ENCODE data around the gene KIF26B.

DNA sequence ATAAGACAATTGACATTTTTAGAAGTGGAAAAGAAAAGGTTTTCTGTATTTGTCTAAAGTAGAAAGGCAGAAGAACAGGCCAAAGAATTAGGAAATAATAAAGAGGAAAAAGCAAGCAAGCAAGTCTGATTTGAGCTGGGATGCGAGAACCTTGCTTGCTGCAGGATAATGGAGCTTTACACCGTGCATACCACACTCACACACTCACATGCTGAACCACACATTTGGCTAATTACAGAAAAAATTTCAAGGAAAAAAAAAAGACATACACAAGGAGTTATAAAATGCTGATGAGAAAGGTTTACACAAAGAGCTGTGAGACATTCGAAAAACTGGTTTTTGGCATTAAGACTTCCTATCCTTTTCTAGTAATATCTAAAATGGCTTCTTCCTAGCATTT, 593.9 kb downstream of the KIF26B start:
- TF ChIP-seq, protein P1, sequence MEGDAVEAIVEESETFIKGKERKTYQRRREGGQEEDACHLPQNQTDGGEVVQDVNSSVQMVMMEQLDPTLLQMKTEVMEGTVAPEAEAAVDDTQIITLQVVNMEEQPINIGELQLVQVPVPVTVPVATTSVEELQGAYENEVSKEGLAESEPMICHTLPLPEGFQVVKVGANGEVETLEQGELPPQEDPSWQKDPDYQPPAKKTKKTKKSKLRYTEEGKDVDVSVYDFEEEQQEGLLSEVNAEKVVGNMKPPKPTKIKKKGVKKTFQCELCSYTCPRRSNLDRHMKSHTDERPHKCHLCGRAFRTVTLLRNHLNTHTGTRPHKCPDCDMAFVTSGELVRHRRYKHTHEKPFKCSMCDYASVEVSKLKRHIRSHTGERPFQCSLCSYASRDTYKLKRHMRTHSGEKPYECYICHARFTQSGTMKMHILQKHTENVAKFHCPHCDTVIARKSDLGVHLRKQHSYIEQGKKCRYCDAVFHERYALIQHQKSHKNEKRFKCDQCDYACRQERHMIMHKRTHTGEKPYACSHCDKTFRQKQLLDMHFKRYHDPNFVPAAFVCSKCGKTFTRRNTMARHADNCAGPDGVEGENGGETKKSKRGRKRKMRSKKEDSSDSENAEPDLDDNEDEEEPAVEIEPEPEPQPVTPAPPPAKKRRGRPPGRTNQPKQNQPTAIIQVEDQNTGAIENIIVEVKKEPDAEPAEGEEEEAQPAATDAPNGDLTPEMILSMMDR (conservative IDR thresholded peaks at IDR 0.05; ENCODE audit: low read length) = no peak
- no peak for TF ChIP-seq EZH2phosphoT487 (IDR thresholded peaks at IDR 0.05; ENCODE audit: borderline replicate concordance)

Measured in Loucy (cell line).